HCT116 (cell line): ENCODE measurements around the gene SULT1A2. TPM values are rescaled to one million over a fixed set of nuclear protein-coding genes. Genes with fewer than 3 reads are reported as not detected.

Experiments
- ATAC-seq: fragments of 200-7000 bp; cut with Tn5 transposase; 2 replicates; pipeline ENCODE4 v1.9.1; 2020; ENCODE audit warnings: mild to moderate bottlenecking, moderate library complexity
- BruUV-seq: library from RNA; stranded (reverse); fragments of 400-500 nt; replicated peaks from 2 replicates; lab custom pipeline; 2021; lab: Mats Ljungman, UMichigan
- CTCF ChIA-PET: fragments of 300-600 bp; sonication (Branson Sonifier 250); formaldehyde crosslinking; loops from one replicate; lab custom pipeline; 2021; ENCODE audit warnings: antibody characterized with exemption; lab: Charles Lee
- POLR2A ChIA-PET: fragments of 300-600, 350-600 bp; sonication (Branson Sonifier 250); formaldehyde crosslinking; loops from one replicate; lab custom pipeline; 2021; ENCODE audit warnings: antibody characterized with exemption; lab: Charles Lee
- RAD21 ChIA-PET, 2 experiments: fragments of 300-600 bp; sonication (Branson Sonifier 250); formaldehyde crosslinking; loops; one replicate each; lab custom pipeline; 2023; ENCODE audit warnings: low total read pairs in 2 of 2; ENCODE audit not compliant: uncharacterized antibody in 2 of 2, unreplicated experiment in 2 of 2, low non-redundant PET in 1 of 2; lab: Charles Lee
- DNase-seq: peaks from one replicate; pipeline ENCODE4 v3.0.0-alpha.2; 2010; ENCODE audit warnings: low read depth, low spot score
- H2AFZ ChIP-seq: fragments of 200-600 bp; shearing (Covaris generic), sonication (generic); 2 replicates; pipeline ENCODE4 v1.6.1; 2017; ENCODE audit warnings: low read depth, mixed run types, mixed read lengths, antibody characterized with exemption, low read length; ENCODE audit not compliant: poor library complexity, severe bottlenecking
- H3K27ac ChIP-seq: 2 replicates; pipeline ENCODE4 v1.5.1; 2012; ENCODE audit warnings: low read depth, low read length
- H3K27me3 ChIP-seq: fragments of 200-600 bp; sonication (generic); 2 replicates; pipeline ENCODE4 v1.6.1; 2016; ENCODE audit warnings: mixed run types, low read length, mixed read lengths; ENCODE audit not compliant: insufficient read depth
- H3K36me3 ChIP-seq, 2 experiments: fragments of 200-500 bp in 1 of 2; fragments of 200-600 bp in 1 of 2; sonication (Bioruptor generic) in 1 of 2; sonication (generic) in 1 of 2; 2 replicates each; pipeline versions ENCODE4 v1.5.1 to v1.6.1; 2014 to 2016; ENCODE audit warnings: low read length in 2 of 2, inconsistent platforms in 1 of 2, mixed read lengths in 1 of 2, mixed run types in 1 of 2; ENCODE audit not compliant: insufficient read depth in 2 of 2, control insufficient read depth in 1 of 2
- H3K4me1 ChIP-seq, 2 experiments: fragments of 200-600 bp in 1 of 2; sonication (generic) in 1 of 2; 2 replicates each; pipeline versions ENCODE4 v1.5.1 to v1.6.1; 2012 to 2017; ENCODE audit warnings: low read length in 2 of 2, inconsistent platforms in 1 of 2, mild to moderate bottlenecking in 1 of 2, mixed read lengths in 1 of 2, mixed run types in 1 of 2, moderate library complexity in 1 of 2; ENCODE audit not compliant: insufficient read depth in 2 of 2, control insufficient read depth in 1 of 2
- H3K4me2 ChIP-seq: fragments of 200-600 bp; sonication (generic); 2 replicates; pipeline ENCODE4 v1.6.1; 2017; ENCODE audit warnings: mixed run types, low read length, mixed read lengths
- H3K4me3 ChIP-seq, 2 experiments: fragments of 200-600 bp in 1 of 2; sonication (generic) in 1 of 2; replicated peaks in 1 of 2; 2 replicates each; pipeline ENCODE4 v1.5.1; 2011 to 2016; ENCODE audit warnings: low read length in 2 of 2, control low read depth in 1 of 2, low read depth in 1 of 2, mild to moderate bottlenecking in 1 of 2, mixed read lengths in 1 of 2, mixed run types in 1 of 2
- H3K79me2 ChIP-seq: fragments of 200-600 bp; sonication (generic); 2 replicates; pipeline ENCODE4 v1.6.1; 2017; ENCODE audit warnings: mild to moderate bottlenecking, mixed run types, low read length, moderate library complexity, mixed read lengths; ENCODE audit not compliant: insufficient read depth
- H3K9ac ChIP-seq: fragments of 200-600 bp; sonication (generic); 2 replicates; pipeline ENCODE4 v1.6.1; 2016; ENCODE audit warnings: low read length, mixed read lengths
- H3K9me2 ChIP-seq: fragments of 200-600 bp; sonication (generic), shearing (Covaris generic); 2 replicates; pipeline ENCODE4 v1.6.1; 2017; ENCODE audit warnings: mixed run types, mild to moderate bottlenecking, moderate library complexity; ENCODE audit not compliant: insufficient read depth
- H3K9me3 ChIP-seq, 2 experiments: fragments of 200-500 bp in 1 of 2; fragments of 200-600 bp in 1 of 2; sonication (Bioruptor generic) in 1 of 2; sonication (generic) in 1 of 2; 2 replicates each; pipeline ENCODE4 v1.6.1; 2014 to 2017; ENCODE audit warnings: low read length in 2 of 2, mixed read lengths in 2 of 2, inconsistent platforms in 1 of 2, low read depth in 1 of 2, mild to moderate bottlenecking in 1 of 2, mixed run types in 1 of 2, moderate library complexity in 1 of 2; ENCODE audit not compliant: control insufficient read depth in 1 of 2, insufficient read depth in 1 of 2
- H4K20me1 ChIP-seq: fragments of 200-600 bp; sonication (generic), shearing (Covaris generic); 2 replicates; pipeline ENCODE4 v1.6.1; 2017; ENCODE audit warnings: mixed run types, mild to moderate bottlenecking, moderate library complexity; ENCODE audit not compliant: insufficient read depth
- CBX3 ChIP-seq: IDR thresholded peaks from 2 replicates; pipeline ENCODE4 v1.6.1; 2012; ENCODE audit warnings: low read depth
- CEBPB ChIP-seq: IDR thresholded peaks from 2 replicates; pipeline ENCODE4 v1.6.1; 2012; ENCODE audit warnings: low read depth
- CTCF ChIP-seq, 3 experiments: fragments of 200-600 bp in 1 of 3; sonication (generic) in 1 of 3; IDR thresholded peaks in 2 of 3; conservative IDR thresholded peaks in 1 of 3; 2 replicates each; pipeline ENCODE4 v1.5.1; 2012 to 2017; ENCODE audit warnings: low read depth in 2 of 3, low read length in 2 of 3, antibody characterized with exemption in 1 of 3, borderline replicate concordance in 1 of 3, control low read depth in 1 of 3, mild to moderate bottlenecking in 1 of 3, mixed read lengths in 1 of 3, mixed run types in 1 of 3, moderate library complexity in 1 of 3; ENCODE audit not compliant: insufficient read depth in 1 of 3
- EGR1 ChIP-seq: IDR thresholded peaks from 2 replicates; pipeline ENCODE4 v1.6.1; 2012; ENCODE audit warnings: low read depth
- ELF1 ChIP-seq: IDR thresholded peaks from 2 replicates; pipeline ENCODE4 v1.6.1; 2012; ENCODE audit warnings: low read depth, borderline replicate concordance
- EZH2 ChIP-seq: fragments of 200-600 bp; sonication (generic); IDR thresholded peaks from 2 replicates; pipeline ENCODE4 v1.6.1; 2017; ENCODE audit warnings: antibody characterized with exemption, mixed run types
- FOSL1 ChIP-seq: IDR thresholded peaks from 2 replicates; pipeline ENCODE4 v1.6.1; 2012; ENCODE audit warnings: low read depth
- POLR2AphosphoS5 ChIP-seq: IDR thresholded peaks from 2 replicates; pipeline ENCODE4 v1.6.1; 2011; ENCODE audit warnings: mild to moderate bottlenecking, low read depth, low read length, moderate library complexity
- RAD21 ChIP-seq: IDR thresholded peaks from 2 replicates; pipeline ENCODE4 v1.6.1; 2012; ENCODE audit warnings: low read depth, mild to moderate bottlenecking
- SIN3A ChIP-seq: IDR thresholded peaks from 2 replicates; pipeline ENCODE4 v1.6.1; 2012; ENCODE audit warnings: low read depth
- SRF ChIP-seq: IDR thresholded peaks from 2 replicates; pipeline ENCODE4 v1.6.1; 2012; ENCODE audit warnings: low read depth
- TCF7L2 ChIP-seq: IDR thresholded peaks from 2 replicates; pipeline ENCODE4 v1.7.0; 2011; ENCODE audit warnings: borderline replicate concordance, inconsistent platforms; ENCODE audit not compliant: insufficient read depth, insufficient read length; ENCODE audit errors: extremely low read depth
- ZBTB33 ChIP-seq: IDR thresholded peaks from 2 replicates; pipeline ENCODE4 v1.6.1; 2011; ENCODE audit warnings: mild to moderate bottlenecking, low read length, moderate library complexity; ENCODE audit not compliant: insufficient replicate concordance; ENCODE audit errors: extremely low read depth
- intact Hi-C: fragments of 100-400 bp; cut with micrococcal nuclease; formaldehyde crosslinking; loops from 2 replicates; pipeline ENCODE4 v1.10.0; 2022
- total RNA-seq: library from RNA; stranded (reverse); gene quantifications from one replicate; pipeline ENCODE4 v1.2.1, GENCODE V29; 2021; ENCODE audit not compliant: unreplicated experiment
- TF ChIP-seq, protein P1 (sequence below): IDR thresholded peaks from 2 replicates; pipeline ENCODE4 v1.6.1; 2012

SULT1A2 gene
- total RNA-seq, 1 experiment from 2014 or later = 1.9 TPM

DNA sequence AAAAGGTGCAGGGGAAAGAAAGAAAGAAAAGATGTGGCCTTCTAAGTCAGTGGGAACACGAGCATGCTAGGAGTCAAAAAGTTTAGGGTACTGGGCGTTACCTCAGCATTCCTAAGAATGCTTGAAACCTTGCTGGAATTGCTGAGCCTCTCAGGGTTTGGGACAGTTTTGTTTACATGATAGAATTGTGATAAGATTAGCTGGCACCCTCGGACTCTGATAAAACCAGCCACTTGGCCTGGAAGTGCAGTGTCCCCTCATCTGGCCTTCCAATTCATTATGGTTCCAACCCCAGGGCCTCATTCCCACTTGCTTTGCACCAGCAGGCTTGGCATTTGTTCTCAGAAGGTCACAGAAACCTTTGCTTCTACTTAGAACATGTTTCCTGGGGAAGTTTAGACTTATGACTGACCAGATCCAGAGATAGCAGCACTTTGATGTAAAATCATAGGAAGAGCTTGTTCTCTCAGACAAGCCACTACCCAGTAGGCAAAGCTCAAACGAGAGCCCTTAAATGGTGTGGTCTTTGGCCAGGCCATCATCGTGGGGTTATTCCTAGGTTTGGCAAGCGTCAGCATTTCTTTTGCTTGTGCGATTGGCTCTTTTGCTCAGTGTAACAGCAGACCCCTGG is 35.2 kb downstream of the SULT1A2 start:
- Histone ChIP-seq H3K4me2 (no peak overlapping the region), H3K9me3 (peaks cover 0 to 1% of the 10 kb centered on the region in 2 experiments; a peak in 1 of 4 replicates)
- intact Hi-C loops = no loop called here
- TF ChIP-seq SIN3A (no peak), POLR2AphosphoS5 (no peak), EZH2 (no peak), SRF (no peak), EGR1 (no peak), CTCF (IDR thresholded peaks at IDR 0.05 in 2 of 3, conservative IDR thresholded peaks at IDR 0.05 in 1 of 3; ENCODE audit: borderline replicate concordance in 1 of 3, insufficient read depth in 1 of 3, low read depth in 2 of 3, low read length in 2 of 3) (no peak), RAD21 (no peak), CBX3 (no peak), FOSL1 (no peak), TCF7L2 (no peak), ZBTB33 (no peak), CEBPB (no peak), ELF1 (no peak)
- TF ChIP-seq, protein P1, sequence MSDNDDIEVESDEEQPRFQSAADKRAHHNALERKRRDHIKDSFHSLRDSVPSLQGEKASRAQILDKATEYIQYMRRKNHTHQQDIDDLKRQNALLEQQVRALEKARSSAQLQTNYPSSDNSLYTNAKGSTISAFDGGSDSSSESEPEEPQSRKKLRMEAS = no peak
- TF ChIP-seq, all 23 proteins: peak for 0
- BruUV-seq = no TSS peak
- Histone ChIP-seq H4K20me1 (no peaks in the 10 kb centered on the region), H3K9ac (no peak overlapping the region), H3K4me1 (no peaks in the 10 kb centered on the region), H3K27ac (no peak overlapping the region), H3K27me3 (no peaks in the 10 kb centered on the region), H3K9me2 (no peaks in the 10 kb centered on the region), H3K79me2 (no peaks in the 10 kb centered on the region), H3K4me3 (no peak overlapping the region), H3K36me3 (no peaks in the 10 kb centered on the region; a peak in 1 of 4 replicates), H2AFZ (no peak overlapping the region)
- ChIA-PET POLR2A (no interaction called here), RAD21 (no interaction called here), CTCF (no interaction called here)
- no peak for ATAC-seq
- DNase-seq = no peak
